Fibroblast of the aortic adventitia (primary cell): Measurements from ENCODE around the gene LIFR. TPM values are rescaled to one million over a fixed set of nuclear protein-coding genes. Genes with fewer than 3 reads are reported as not detected.

ENCODE experiments used
- DNase-seq: peaks from one replicate; pipeline ENCODE4 v3.0.0-alpha.2; 2010; ENCODE audit warnings: low read depth
- H3K4me3 ChIP-seq: 2 replicates; pipeline ENCODE4 v1.5.1; 2011; ENCODE audit warnings: low read depth, mild to moderate bottlenecking, control low read depth, low read length, moderate library complexity
- CTCF ChIP-seq: IDR thresholded peaks from 2 replicates; pipeline ENCODE4 v1.5.1; 2011; ENCODE audit warnings: mild to moderate bottlenecking, low read length, control low read depth, inconsistent platforms; ENCODE audit not compliant: insufficient read depth
- total RNA-seq: library from RNA; depleted of rRNA; stranded (reverse); fragments of >200 nt; gene quantifications from 2 replicates; pipeline ENCODE4 v1.2.3, GENCODE V29; 2012; ENCODE audit warnings: low replicate concordance

LIFR gene
- total RNA-seq, 1 donor = 45.0 TPM

GRCh38 chr5:38595132-38595745, 38.8 kb upstream of the LIFR start:
- TF ChIP-seq CTCF = no peak
- H3K4me3 ChIP-seq = no peak overlapping the region
- DNase-seq = peak; percentile 79

- no peak for TF ChIP-seq CTCF
- DNase-seq = no peak
- H3K4me3 ChIP-seq = no peak overlapping the region
Measured at GRCh38 chr5:38593959-38594358, 37.5 kb upstream of the LIFR start.

- no peak for DNase-seq
- H3K4me3 ChIP-seq = no peak overlapping the region
- TF ChIP-seq CTCF = no peak
Measured at GRCh38 chr5:38591523-38591849, 35.0 kb upstream of the LIFR start.

GRCh38 chr5:38590838-38591522, 34.5 kb upstream of the LIFR start:
- no peak for DNase-seq
- no peak for TF ChIP-seq CTCF
- H3K4me3 ChIP-seq = no peak overlapping the region

GRCh38 chr5:38589629-38590028, 33.2 kb upstream of the LIFR start:
- no peak for TF ChIP-seq CTCF
- no peak for DNase-seq

GRCh38 chr5:38585816-38586215, 29.4 kb upstream of the LIFR start:
- no peak for TF ChIP-seq CTCF
- no peak overlapping the region for H3K4me3 ChIP-seq
- no peak for DNase-seq

More at GRCh38 chr5:38589629-38590028, 33.2 kb upstream of the LIFR start:
- no peak overlapping the region for H3K4me3 ChIP-seq
